Liver (tissue), 9 donors: ENCODE results near the gene WNT5A. TPM values are rescaled to one million over a fixed set of nuclear protein-coding genes. Genes with fewer than 3 reads are reported as not detected.

Experiments
- DNase-seq: peaks from one replicate; pipeline ENCODE4 v3.0.0-alpha.2; 2017; ENCODE audit warnings: low spot score
- H3K27ac ChIP-seq, 2 donors: one replicate each; pipeline ENCODE4 v1.7.0; 2013; ENCODE audit warnings: inconsistent platforms in 2 of 2, low read length in 2 of 2, control low read depth in 1 of 2, low read depth in 1 of 2, mild to moderate bottlenecking in 1 of 2
- H3K27me3 ChIP-seq, 4 donors: one replicate each; pipeline versions ENCODE4 v1.6.1 to v1.7.0; 2013; ENCODE audit warnings: low read length in 3 of 4, inconsistent platforms in 1 of 4, mild to moderate bottlenecking in 1 of 4, moderate library complexity in 1 of 4; ENCODE audit not compliant: control insufficient read depth in 4 of 4, insufficient read depth in 4 of 4
- H3K36me3 ChIP-seq, 4 donors: one replicate each; pipeline versions ENCODE4 v1.6.1 to v1.7.0; 2013; ENCODE audit warnings: low read length in 3 of 4, mild to moderate bottlenecking in 3 of 4, low read depth in 1 of 4, moderate library complexity in 1 of 4; ENCODE audit not compliant: control insufficient read depth in 4 of 4, insufficient read depth in 3 of 4
- H3K4me1 ChIP-seq, 4 donors: one replicate each; pipeline versions ENCODE4 v1.6.1 to v1.7.0; 2013; ENCODE audit warnings: low read length in 3 of 4, mild to moderate bottlenecking in 3 of 4, moderate library complexity in 1 of 4; ENCODE audit not compliant: control insufficient read depth in 4 of 4, insufficient read depth in 4 of 4
- H3K4me3 ChIP-seq, 3 donors: one replicate each; pipeline versions ENCODE4 v1.6.1 to v1.7.0; 2013; ENCODE audit warnings: low read length in 3 of 3, control low read depth in 1 of 3, low read depth in 1 of 3, mild to moderate bottlenecking in 1 of 3
- H3K9ac ChIP-seq, 2 donors: one replicate each; pipeline ENCODE4 v1.7.0; 2013; ENCODE audit warnings: low read length in 2 of 2, mild to moderate bottlenecking in 2 of 2, moderate library complexity in 2 of 2, control low read depth in 1 of 2, low read depth in 1 of 2
- H3K9me3 ChIP-seq, 4 donors: one replicate each; pipeline versions ENCODE4 v1.6.1 to v1.7.0; 2013; ENCODE audit warnings: low read length in 3 of 4; ENCODE audit not compliant: control insufficient read depth in 4 of 4
- ATF3 ChIP-seq: IDR thresholded peaks from 2 replicates; pipeline ENCODE4 v1.6.1; 2016; ENCODE audit warnings: antibody characterized with exemption
- FOXA1 ChIP-seq: IDR thresholded peaks from 2 replicates; pipeline ENCODE4 v1.6.1; 2016; ENCODE audit warnings: antibody characterized with exemption
- FOXA2 ChIP-seq: IDR thresholded peaks from 2 replicates; pipeline ENCODE4 v1.6.1; 2016; ENCODE audit warnings: antibody characterized with exemption
- JUND ChIP-seq, 2 donors: IDR thresholded peaks; 2 replicates each; pipeline ENCODE4 v1.6.1; 2016; ENCODE audit warnings: antibody characterized with exemption in 2 of 2
- MAX ChIP-seq: IDR thresholded peaks from 2 replicates; pipeline ENCODE4 v1.6.1; 2016; ENCODE audit warnings: antibody characterized with exemption
- NR2F2 ChIP-seq: IDR thresholded peaks from 2 replicates; pipeline ENCODE4 v1.6.1; 2016; ENCODE audit warnings: antibody characterized with exemption
- RAD21 ChIP-seq, 2 donors: IDR thresholded peaks; 2 replicates each; pipeline ENCODE4 v1.6.1; 2016; ENCODE audit warnings: antibody characterized with exemption in 2 of 2, mild to moderate bottlenecking in 2 of 2
- REST ChIP-seq: IDR thresholded peaks from 2 replicates; pipeline ENCODE4 v1.6.1; 2016; ENCODE audit warnings: antibody characterized with exemption, mild to moderate bottlenecking
- RXRA ChIP-seq, 2 donors: IDR thresholded peaks; 2 replicates each; pipeline ENCODE4 v1.6.1; 2017 to 2018; ENCODE audit warnings: antibody characterized with exemption in 2 of 2, mild to moderate bottlenecking in 1 of 2
- SP1 ChIP-seq: IDR thresholded peaks from 2 replicates; pipeline ENCODE4 v1.6.1; 2018; ENCODE audit warnings: antibody characterized with exemption, mild to moderate bottlenecking
- TAF1 ChIP-seq: conservative IDR thresholded peaks from 2 replicates; pipeline ENCODE4 v1.6.1; 2016; ENCODE audit warnings: antibody characterized with exemption, mild to moderate bottlenecking
- YY1 ChIP-seq: IDR thresholded peaks from 2 replicates; pipeline ENCODE4 v1.6.1; 2016; ENCODE audit warnings: antibody characterized with exemption, mild to moderate bottlenecking
- ZBTB33 ChIP-seq: IDR thresholded peaks from 2 replicates; pipeline ENCODE4 v1.6.1; 2016; ENCODE audit warnings: antibody characterized with exemption
- WGBS: extraction: QIAGEN DNeasy Blood & Tissue Kit; methylation state at CpG from one replicate; pipeline ENCODE4 v1.1.7; 2013; 5-methylcytosine and 5-hydroxymethylcytosine counted together
- polyA plus RNA-seq, 2 donors: library from polyadenylated mRNA; stranded (reverse) in 1 of 2; unstranded in 1 of 2; fragments of 200-250 nt in 1 of 2; fragments of >200 nt in 1 of 2; fragmentation: Nextera tagmentation in 1 of 2; extraction: Ambion mirVana in 1 of 2; gene quantifications; one replicate each; pipeline versions ENCODE4 v1.2.1 to v1.2.3, GENCODE V29; 2013 to 2015
- total RNA-seq, 2 donors: library from RNA; depleted of rRNA; stranded (reverse); fragments of >200 nt; gene quantifications; one replicate each; pipeline ENCODE4 v1.2.3, GENCODE V29; 2014
- donor health status: healthy.
- donor health status: healthy.
- donor health status: healthy.
- donor health status: healthy.
- donor health status: healthy.

The WNT5A gene
- total and polyA plus RNA-seq, 4 donors: 0.18 to 1.3 (median 0.66) TPM

GRCh38 chr3:55455915-55456314 lies 31.2 kb downstream of the WNT5A start:
- 89% methylated on average over 12 of the region's 12 CpGs for WGBS
- no peak for DNase-seq

GRCh38 chr3:55454611-55455010 lies 32.5 kb downstream of the WNT5A start:
- H3K9ac ChIP-seq: no peak overlapping the region
- H3K9me3 ChIP-seq: no peaks in the 10 kb centered on the region
- H3K27me3 ChIP-seq: peaks cover 0 to 4% (median 0%) of the 10 kb centered on the region in 4 donors
- peaks cover 0 to 1% (median 0%) of the 10 kb centered on the region in 4 donors for H3K4me1 ChIP-seq
- no peaks in the 10 kb centered on the region for H3K36me3 ChIP-seq
- H3K27ac ChIP-seq: no peak overlapping the region
- 82% methylated on average over 3 of the region's 3 CpGs for WGBS
- no peak for DNase-seq
- H3K4me3 ChIP-seq: no peak overlapping the region
- TF ChIP-seq YY1 (no peak), REST (no peak), FOXA1 (no peak), JUND (IDR thresholded peaks at IDR 0.05) (no peak), FOXA2 (no peak), TAF1 (no peak), ZBTB33 (no peak), MAX (no peak), RXRA (IDR thresholded peaks at IDR 0.05) (no peak), RAD21 (IDR thresholded peaks at IDR 0.05) (no peak), ATF3 (no peak), NR2F2 (no peak)

More at GRCh38 chr3:55455915-55456314, 31.2 kb downstream of the WNT5A start:
- Histone ChIP-seq H3K27me3 (peaks cover 0 to 4% (median 0%) of the 10 kb centered on the region in 4 donors), H3K4me3 (no peak overlapping the region), H3K36me3 (no peaks in the 10 kb centered on the region), H3K4me1 (peaks cover 0 to 1% (median 0%) of the 10 kb centered on the region in 4 donors), H3K27ac (no peak overlapping the region), H3K9me3 (no peaks in the 10 kb centered on the region), H3K9ac (no peak overlapping the region)
- TF ChIP-seq REST (no peak), FOXA2 (no peak), SP1 (no peak), ZBTB33 (no peak), RAD21 (IDR thresholded peaks at IDR 0.05) (no peak), TAF1 (no peak)
